Measurements from ENCODE around the gene DCHS1. TPM values are rescaled to one million over a fixed set of nuclear protein-coding genes. Genes with fewer than 3 reads are reported as not detected.

Gene DCHS1
- total and polyA plus RNA-seq, 4 donors: 6.0 to 39.9 (median 11.5) TPM

GRCh38 chr11:6604790-6605189 lies 50.8 kb downstream of the DCHS1 start:
- TF ChIP-seq, protein P1, sequence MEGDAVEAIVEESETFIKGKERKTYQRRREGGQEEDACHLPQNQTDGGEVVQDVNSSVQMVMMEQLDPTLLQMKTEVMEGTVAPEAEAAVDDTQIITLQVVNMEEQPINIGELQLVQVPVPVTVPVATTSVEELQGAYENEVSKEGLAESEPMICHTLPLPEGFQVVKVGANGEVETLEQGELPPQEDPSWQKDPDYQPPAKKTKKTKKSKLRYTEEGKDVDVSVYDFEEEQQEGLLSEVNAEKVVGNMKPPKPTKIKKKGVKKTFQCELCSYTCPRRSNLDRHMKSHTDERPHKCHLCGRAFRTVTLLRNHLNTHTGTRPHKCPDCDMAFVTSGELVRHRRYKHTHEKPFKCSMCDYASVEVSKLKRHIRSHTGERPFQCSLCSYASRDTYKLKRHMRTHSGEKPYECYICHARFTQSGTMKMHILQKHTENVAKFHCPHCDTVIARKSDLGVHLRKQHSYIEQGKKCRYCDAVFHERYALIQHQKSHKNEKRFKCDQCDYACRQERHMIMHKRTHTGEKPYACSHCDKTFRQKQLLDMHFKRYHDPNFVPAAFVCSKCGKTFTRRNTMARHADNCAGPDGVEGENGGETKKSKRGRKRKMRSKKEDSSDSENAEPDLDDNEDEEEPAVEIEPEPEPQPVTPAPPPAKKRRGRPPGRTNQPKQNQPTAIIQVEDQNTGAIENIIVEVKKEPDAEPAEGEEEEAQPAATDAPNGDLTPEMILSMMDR (IDR thresholded peaks at IDR 0.05; ENCODE audit: control extremely low read depth, extremely low read depth): no peak
- Histone ChIP-seq H3K9me3 (ENCODE audit: control insufficient read depth in 4 of 4, insufficient read depth in 3 of 4, low read length in 3 of 4) (no peaks in the 10 kb centered on the region), H3K27ac (ENCODE audit: low read depth in 1 of 2, low read length in 1 of 2) (peak overlapping the region in 1 of 2 donors; percentile 97), H3K27me3 (ENCODE audit: control insufficient read depth in 3 of 3, insufficient read depth in 3 of 3, low read length in 2 of 3) (no peaks in the 10 kb centered on the region), H3K9ac (ENCODE audit: insufficient read depth in 1 of 2, low read length in 2 of 2) (peak overlapping the region; percentile 83 to 98), H3K4me1 (ENCODE audit: control insufficient read depth in 5 of 5, insufficient read depth in 5 of 5, low read length in 5 of 5) (peaks cover 10 to 50% (median 26%) of the 10 kb centered on the region in 5 donors), H3K36me3 (ENCODE audit: control insufficient read depth in 4 of 4, insufficient read depth in 4 of 4, low read length in 4 of 4) (peaks cover 23 to 37% (median 33%) of the 10 kb centered on the region in 4 donors), H3K4me3 (peak overlapping the region; percentile 84)
- DNase-seq (no peak), ATAC-seq (ENCODE audit: insufficient read depth, low FRiP score) (no peak)
- 16 to 26% methylated on average over 3 of the region's 3 CpGs for WGBS, 2 donors

- TF ChIP-seq, protein P1 (IDR thresholded peaks at IDR 0.05; ENCODE audit: control extremely low read depth, extremely low read depth): peak; percentile 12
- Histone ChIP-seq H3K27me3 (ENCODE audit: control insufficient read depth in 3 of 3, insufficient read depth in 3 of 3, low read length in 2 of 3) (no peaks in the 10 kb centered on the region), H3K9me3 (ENCODE audit: control insufficient read depth in 4 of 4, insufficient read depth in 3 of 4, low read length in 3 of 4) (no peaks in the 10 kb centered on the region), H3K27ac (ENCODE audit: low read depth in 1 of 2, low read length in 1 of 2) (peak overlapping the region; percentile 94 to 97), H3K9ac (ENCODE audit: insufficient read depth in 1 of 2, low read length in 2 of 2) (peak overlapping the region; percentile 83 to 98), H3K36me3 (ENCODE audit: control insufficient read depth in 4 of 4, insufficient read depth in 4 of 4, low read length in 4 of 4) (peaks cover 25 to 37% (median 29%) of the 10 kb centered on the region in 4 donors), H3K4me1 (ENCODE audit: control insufficient read depth in 5 of 5, insufficient read depth in 5 of 5, low read length in 5 of 5) (peaks cover 9 to 50% (median 26%) of the 10 kb centered on the region in 5 donors), H3K4me3 (peak overlapping the region; percentile 84)
- ATAC-seq (ENCODE audit: insufficient read depth, low FRiP score) (peak; percentile 19), DNase-seq (peak; percentile 73 to 84 (median 83))
- WGBS, 2 donors: 0% methylated on average over 20 of the region's 20 CpGs
Observed at GRCh38 chr11:6604081-6604626, 51.5 kb downstream of the DCHS1 start.

GRCh38 chr11:6603287-6604080 lies 52.1 kb downstream of the DCHS1 start, which contains the start of the genes ILK and RRP8:
Gene ILK, plus strand, starts transcription at chr11:6603774. Its CDS starts 498 bp downstream, at chr11:6604272.
Gene RRP8, minus strand, starts transcription at chr11:6603616. Its CDS starts 114 bp downstream, at chr11:6603502.
- peaks cover 23 to 34% (median 27%) of the 10 kb centered on the region in 4 donors for H3K36me3 ChIP-seq (ENCODE audit: control insufficient read depth in 4 of 4, insufficient read depth in 4 of 4, low read length in 4 of 4)
- H3K4me1 ChIP-seq (ENCODE audit: control insufficient read depth in 5 of 5, insufficient read depth in 5 of 5, low read length in 5 of 5): peaks cover 8 to 50% (median 26%) of the 10 kb centered on the region in 5 donors
- H3K9me3 ChIP-seq (ENCODE audit: control insufficient read depth in 4 of 4, insufficient read depth in 3 of 4, low read length in 3 of 4): no peaks in the 10 kb centered on the region
- peak within 1 kb of the TSS; percentile 94 to 97 for H3K27ac ChIP-seq (ENCODE audit: low read depth in 1 of 2, low read length in 1 of 2)
- peak within 1 kb of the TSS; percentile 83 to 98 for H3K9ac ChIP-seq (ENCODE audit: insufficient read depth in 1 of 2, low read length in 2 of 2)
- peak within 1 kb of the TSS; percentile 91 for H3K4me3 ChIP-seq
- peak; percentile 92 to 96 (median 93) for DNase-seq
- TF ChIP-seq, protein P1 (IDR thresholded peaks at IDR 0.05; ENCODE audit: control extremely low read depth, extremely low read depth): no peak
- peak; percentile 96 for ATAC-seq (ENCODE audit: insufficient read depth, low FRiP score)
- WGBS, 2 donors: 0 to 1% methylated on average over 52 to 72 of the region's 72 CpGs
- no peaks in the 10 kb centered on the region for H3K27me3 ChIP-seq (ENCODE audit: control insufficient read depth in 3 of 3, insufficient read depth in 3 of 3, low read length in 2 of 3)
